Memory B cell (primary cell): ENCODE measurements around the gene ACVRL1.

Source experiments
- ATAC-seq: fragments of 150-1000 bp; cut with Tn5 transposase; 2 replicates; pipeline ENCODE4 v1.10.0; 2021; ENCODE audit warnings: low read depth, mild to moderate bottlenecking, moderate library complexity
- DNase-seq, 2 donors: peaks; one replicate each; pipeline ENCODE4 v3.0.0; 2022; ENCODE audit warnings: low spot score in 2 of 2
- H3K27ac Mint-ChIP-seq: one replicate; pipeline ENCODE4 v1.8.0; 2022; ENCODE audit warnings: mild to moderate bottlenecking, moderate library complexity, mixed read lengths
- H3K27me3 Mint-ChIP-seq: one replicate; pipeline ENCODE4 v1.8.0; 2022; ENCODE audit warnings: mixed read lengths
- H3K36me3 Mint-ChIP-seq: one replicate; pipeline ENCODE4 v1.8.0; 2022; ENCODE audit warnings: mild to moderate bottlenecking, mixed read lengths
- H3K4me1 Mint-ChIP-seq: one replicate; pipeline ENCODE4 v1.8.0; 2022; ENCODE audit warnings: mixed read lengths
- H3K4me3 Mint-ChIP-seq: one replicate; pipeline ENCODE4 v1.8.0; 2022; ENCODE audit warnings: mild to moderate bottlenecking, moderate library complexity, mixed read lengths
- H3K9me3 Mint-ChIP-seq: one replicate; pipeline ENCODE4 v1.8.0; 2022; ENCODE audit warnings: mixed read lengths

ACVRL1 gene

DNA sequence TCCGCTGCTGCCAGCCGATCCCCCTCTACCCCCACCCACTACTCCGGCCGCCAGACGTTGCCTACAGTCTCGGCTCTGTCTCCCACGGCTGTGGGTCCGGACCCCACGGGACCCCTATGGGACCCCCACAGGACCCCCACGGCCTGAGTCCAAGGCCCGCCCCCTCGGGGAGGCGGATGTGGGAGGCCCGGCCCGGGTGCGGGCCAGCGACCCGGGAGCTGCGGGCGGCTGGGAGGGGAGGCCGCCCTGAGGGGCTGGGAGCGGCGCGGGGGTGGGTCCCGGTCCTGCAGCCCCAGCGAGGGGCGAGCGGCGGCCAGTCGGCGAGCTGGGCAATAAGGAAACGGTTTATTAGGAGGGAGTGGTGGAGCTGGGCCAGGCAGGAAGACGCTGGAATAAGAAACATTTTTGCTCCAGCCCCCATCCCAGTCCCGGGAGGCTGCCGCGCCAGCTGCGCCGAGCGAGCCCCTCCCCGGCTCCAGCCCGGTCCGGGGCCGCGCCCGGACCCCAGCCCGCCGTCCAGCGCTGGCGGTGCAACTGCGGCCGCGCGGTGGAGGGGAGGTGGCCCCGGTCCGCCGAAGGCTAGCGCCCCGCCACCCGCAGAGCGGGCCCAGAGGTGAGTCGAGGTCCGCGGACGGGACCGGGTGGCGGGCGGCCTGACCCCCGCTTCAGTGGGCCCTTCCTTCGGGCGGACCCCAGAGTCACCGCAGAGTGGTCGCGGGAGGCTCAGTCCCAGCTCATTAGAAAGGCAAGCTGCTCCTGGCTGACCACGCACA, at the start of gene ACVRL1:
TSS of gene ACVRL1 (plus strand) at position 422 of the 773 bp plus-strand sequence. CDS start 4,971 bp downstream, outside the sequence.
- Mint-ChIP-seq H3K27ac (no peak within 1 kb of the TSS), H3K9me3 (no peaks in the 10 kb centered on the region)

DNA sequence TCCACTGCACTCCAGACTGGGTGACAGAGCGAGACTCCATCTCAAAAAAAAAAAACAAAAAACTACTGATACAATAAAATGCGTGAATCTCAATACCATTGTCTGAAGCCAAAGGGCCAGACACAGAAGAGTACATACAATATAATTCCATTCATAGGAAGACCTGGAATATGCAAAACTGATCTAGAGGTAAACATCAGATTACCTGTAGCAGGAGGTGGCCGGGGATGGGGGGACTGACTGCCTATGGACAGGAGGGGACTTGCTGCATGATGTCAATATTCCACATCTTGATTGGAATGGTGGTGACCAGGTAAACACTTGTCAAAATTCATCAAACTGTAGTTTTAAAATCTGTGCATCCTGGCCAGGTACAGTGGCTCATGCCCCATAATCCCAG, 46.3 kb upstream of the ACVRL1 start:
- DNase-seq (no peak), ATAC-seq (no peak)
- Mint-ChIP-seq H3K36me3 (no peaks in the 10 kb centered on the region), H3K9me3 (no peaks in the 10 kb centered on the region), H3K27ac (no peak overlapping the region), H3K4me1 (peaks cover 9% of the 10 kb centered on the region), H3K27me3 (peaks cover 36% of the 10 kb centered on the region), H3K4me3 (no peak overlapping the region)

More for the DNA sequence above, at the start of gene ACVRL1:
- H3K36me3 Mint-ChIP-seq: no peaks in the 10 kb centered on the region
- peaks cover 3% of the 10 kb centered on the region for H3K4me1 Mint-ChIP-seq
- ATAC-seq (no peak), DNase-seq (no peak)
- H3K4me3 Mint-ChIP-seq: no peak within 1 kb of the TSS
- H3K27me3 Mint-ChIP-seq: peaks cover 24% of the 10 kb centered on the region

DNA sequence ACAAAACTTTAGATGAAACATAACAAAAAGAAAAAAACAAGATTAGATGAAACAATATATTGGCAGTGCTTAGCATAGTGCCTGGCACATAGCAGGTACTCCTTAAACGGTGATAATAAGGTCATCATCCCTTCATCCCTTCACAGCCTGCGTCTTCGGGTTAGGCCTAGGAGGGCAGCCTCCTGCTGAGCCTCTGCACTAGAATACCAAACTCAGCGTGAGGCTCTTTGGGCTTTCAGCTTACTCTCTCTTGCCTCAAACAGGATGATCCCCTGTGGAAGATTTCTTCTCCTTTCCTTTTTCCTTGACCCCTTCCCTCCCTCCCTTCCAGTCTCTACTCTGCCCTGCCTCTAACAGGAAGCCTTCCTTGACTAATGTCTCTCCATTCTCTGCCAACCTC, 44.4 kb upstream of the ACVRL1 start:
- Mint-ChIP-seq H3K4me1 (peaks cover 9% of the 10 kb centered on the region), H3K36me3 (no peaks in the 10 kb centered on the region), H3K4me3 (no peak overlapping the region), H3K27me3 (peaks cover 34% of the 10 kb centered on the region), H3K27ac (no peak overlapping the region), H3K9me3 (no peaks in the 10 kb centered on the region)
- no peak for DNase-seq
- ATAC-seq: no peak

DNA sequence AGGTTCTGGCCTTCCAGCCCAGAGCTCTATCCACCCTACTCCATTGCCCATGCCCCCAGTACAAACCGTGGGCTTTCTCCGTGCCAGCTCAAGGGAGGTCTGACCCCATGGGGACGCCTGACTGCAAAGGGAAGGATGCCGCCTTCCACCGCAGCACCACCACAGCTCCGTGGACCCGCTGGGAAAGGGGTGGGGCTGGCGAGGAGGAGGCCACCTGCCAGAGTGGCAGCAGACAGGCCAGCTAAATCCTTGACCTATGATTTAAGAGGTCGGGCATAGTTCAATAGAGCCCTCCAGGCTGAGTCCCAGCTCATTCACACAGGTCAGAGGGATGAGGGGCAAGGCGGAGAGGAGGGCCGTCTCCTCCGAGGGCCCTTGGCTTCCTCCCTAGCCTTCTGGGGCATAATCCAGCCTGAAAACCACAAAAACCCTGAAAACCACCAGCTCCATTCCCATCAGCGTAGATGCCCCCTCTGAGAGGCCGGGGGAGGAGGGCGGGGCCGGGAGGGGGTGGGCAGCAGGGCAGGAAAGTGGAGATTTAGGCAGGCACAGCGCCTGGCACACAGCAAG, 43.9 kb upstream of the ACVRL1 start:
- Mint-ChIP-seq H3K36me3 (no peaks in the 10 kb centered on the region), H3K4me3 (peak overlapping the region; percentile 47), H3K27me3 (peaks cover 37% of the 10 kb centered on the region), H3K9me3 (no peaks in the 10 kb centered on the region), H3K27ac (no peak overlapping the region), H3K4me1 (peaks cover 10% of the 10 kb centered on the region)
- peak; percentile 10 for ATAC-seq
- DNase-seq: no peak

DNA sequence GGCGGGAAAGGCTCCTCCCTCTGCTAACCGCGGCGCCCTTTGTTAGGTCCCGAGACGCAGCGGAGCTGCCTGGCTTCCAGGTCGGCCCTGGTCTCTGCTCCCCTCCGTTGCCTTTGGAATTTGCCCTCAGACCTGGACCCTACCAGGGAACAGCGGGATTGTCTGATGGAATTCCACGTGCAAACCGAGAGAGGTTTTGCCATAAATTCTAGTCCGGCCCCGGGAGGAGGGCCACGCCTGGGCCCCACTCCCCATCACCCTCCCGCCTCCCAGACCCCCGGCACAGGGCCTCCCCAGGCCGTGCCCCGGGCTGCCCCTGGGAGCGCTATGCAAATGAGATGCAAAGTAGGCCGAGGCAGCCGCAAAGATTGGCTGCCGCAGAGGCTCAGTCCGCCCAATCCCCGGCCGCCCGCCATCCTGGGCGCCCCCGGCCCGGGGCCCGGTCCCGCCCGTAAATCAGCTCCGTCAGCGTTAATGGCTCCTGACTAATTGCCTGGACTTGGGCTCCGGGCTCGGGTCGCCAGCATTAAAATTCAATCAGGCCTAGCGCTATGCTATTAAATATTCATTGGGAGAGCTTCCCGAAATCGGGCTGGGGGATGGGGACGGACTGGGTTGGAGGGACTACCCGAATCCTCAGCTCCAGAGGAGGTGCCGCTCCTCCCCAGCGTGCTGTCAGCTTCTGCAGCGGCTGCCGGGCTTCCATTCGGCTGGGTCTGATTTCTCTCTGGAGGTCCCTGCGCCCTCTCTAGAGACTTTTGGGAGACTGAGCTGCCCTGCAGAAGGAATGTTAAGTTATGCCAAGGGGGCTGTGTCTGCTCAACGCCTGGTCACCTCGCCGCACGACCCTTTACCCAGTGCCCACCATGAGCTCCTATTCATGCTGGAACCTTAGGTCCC, 43.1 kb upstream of the ACVRL1 start:
- peaks cover 11% of the 10 kb centered on the region for H3K4me1 Mint-ChIP-seq
- H3K27ac Mint-ChIP-seq: no peak overlapping the region
- peak; percentile 74 for ATAC-seq
- peak overlapping the region; percentile 48 for H3K4me3 Mint-ChIP-seq
- H3K9me3 Mint-ChIP-seq: no peaks in the 10 kb centered on the region
- H3K36me3 Mint-ChIP-seq: no peaks in the 10 kb centered on the region
- peaks cover 41% of the 10 kb centered on the region for H3K27me3 Mint-ChIP-seq
- DNase-seq: no peak

DNA sequence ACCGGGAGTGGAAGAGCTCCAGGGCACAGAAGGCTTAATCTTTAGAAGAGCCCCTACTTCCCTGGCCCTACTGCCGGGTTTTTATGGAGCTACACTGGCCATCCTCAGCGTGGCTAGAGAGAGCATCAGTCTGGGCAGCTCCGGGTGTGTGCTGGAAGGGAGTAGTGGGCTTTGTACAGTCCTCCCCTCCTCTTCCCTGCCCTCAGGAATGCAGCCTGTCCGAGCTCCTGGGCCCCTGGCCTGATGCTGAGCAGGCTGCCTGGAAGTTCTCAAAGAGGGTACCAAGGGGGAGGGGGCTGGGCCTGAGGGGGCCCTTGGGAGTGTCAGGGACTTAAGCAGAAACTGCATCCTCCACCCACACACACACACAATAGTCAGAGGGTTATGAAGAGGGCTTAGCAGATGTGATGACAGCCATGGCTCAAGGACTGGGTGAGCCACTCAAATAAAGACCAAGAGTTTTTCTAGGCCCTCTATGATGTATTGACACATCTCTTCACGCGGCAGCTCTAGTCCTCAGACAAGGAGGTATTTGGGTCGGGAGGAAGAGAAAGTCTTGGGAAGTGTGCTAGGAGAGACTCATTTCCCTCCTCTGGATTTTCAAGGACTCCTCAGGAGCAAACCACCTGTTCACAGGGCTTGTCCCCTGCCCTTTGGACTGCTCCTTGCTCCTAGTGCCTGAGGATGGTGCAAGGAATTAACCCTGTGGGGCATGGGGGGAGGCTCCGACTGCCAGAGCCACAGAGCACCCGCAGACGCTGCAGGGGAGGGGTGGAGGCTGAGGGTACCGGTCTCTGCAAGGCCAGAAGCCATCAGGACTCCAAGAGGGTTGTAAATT, 42.3 kb upstream of the ACVRL1 start:
- H3K4me1 Mint-ChIP-seq: peaks cover 11% of the 10 kb centered on the region
- no peak overlapping the region for H3K27ac Mint-ChIP-seq
- H3K27me3 Mint-ChIP-seq: peaks cover 42% of the 10 kb centered on the region
- H3K4me3 Mint-ChIP-seq: peak overlapping the region; percentile 48
- H3K9me3 Mint-ChIP-seq: no peaks in the 10 kb centered on the region
- ATAC-seq: no peak
- H3K36me3 Mint-ChIP-seq: no peaks in the 10 kb centered on the region
- no peak for DNase-seq

DNA sequence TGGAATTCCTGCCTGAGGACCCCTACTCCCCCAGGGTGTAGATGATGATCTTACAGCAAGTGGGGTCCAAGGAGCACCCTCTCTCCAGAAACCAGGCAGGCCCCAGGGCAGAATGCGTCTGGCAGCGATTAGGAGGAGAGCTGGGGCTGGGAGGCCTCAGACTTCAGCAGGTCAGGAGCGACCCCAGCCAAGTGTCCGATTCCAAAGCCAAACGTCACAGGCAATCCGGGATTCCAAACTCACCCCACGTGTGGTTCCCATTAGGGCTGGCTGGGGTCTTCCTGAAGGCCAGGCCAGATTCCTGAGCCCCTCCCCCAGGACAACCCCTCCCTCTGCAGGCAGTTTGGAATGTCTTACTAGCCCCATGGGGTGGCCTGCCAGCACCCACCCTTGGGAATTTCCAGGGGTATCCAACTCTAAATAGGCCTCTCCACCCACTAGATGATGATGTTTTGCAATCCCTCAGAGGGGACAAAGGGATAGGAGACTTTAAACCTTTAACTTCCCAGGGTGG, 41.5 kb upstream of the ACVRL1 start:
- no peak for DNase-seq

DNA sequence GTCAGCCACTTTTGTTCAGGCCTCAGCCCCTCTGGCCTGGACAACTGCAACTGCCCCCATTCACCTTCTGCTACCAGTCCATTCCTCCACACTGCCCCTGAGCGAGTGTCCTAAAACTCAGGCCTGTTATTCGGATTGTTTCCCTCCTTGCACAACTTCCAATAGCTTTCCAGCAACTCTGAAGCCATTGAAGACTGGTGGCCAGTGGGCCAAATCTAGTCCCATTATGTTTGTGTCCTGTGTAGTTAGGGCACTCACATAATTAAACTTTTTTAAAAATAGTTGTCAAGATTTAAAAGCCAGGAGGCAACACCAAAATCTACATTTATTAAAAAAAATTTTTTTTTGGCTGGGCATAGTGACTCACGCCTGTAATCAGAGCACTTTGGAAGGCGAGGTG, 41.0 kb upstream of the ACVRL1 start:
- Mint-ChIP-seq H3K4me3 (no peak overlapping the region), H3K36me3 (no peaks in the 10 kb centered on the region), H3K27ac (no peak overlapping the region), H3K9me3 (no peaks in the 10 kb centered on the region), H3K4me1 (peaks cover 17% of the 10 kb centered on the region), H3K27me3 (peaks cover 45% of the 10 kb centered on the region)
- ATAC-seq (no peak), DNase-seq (no peak)

More for the DNA sequence above, 41.5 kb upstream of the ACVRL1 start:
- Mint-ChIP-seq H3K4me3 (no peak overlapping the region), H3K9me3 (no peaks in the 10 kb centered on the region), H3K4me1 (peaks cover 14% of the 10 kb centered on the region), H3K27ac (no peak overlapping the region), H3K36me3 (no peaks in the 10 kb centered on the region), H3K27me3 (peaks cover 44% of the 10 kb centered on the region)
- no peak for ATAC-seq

DNA sequence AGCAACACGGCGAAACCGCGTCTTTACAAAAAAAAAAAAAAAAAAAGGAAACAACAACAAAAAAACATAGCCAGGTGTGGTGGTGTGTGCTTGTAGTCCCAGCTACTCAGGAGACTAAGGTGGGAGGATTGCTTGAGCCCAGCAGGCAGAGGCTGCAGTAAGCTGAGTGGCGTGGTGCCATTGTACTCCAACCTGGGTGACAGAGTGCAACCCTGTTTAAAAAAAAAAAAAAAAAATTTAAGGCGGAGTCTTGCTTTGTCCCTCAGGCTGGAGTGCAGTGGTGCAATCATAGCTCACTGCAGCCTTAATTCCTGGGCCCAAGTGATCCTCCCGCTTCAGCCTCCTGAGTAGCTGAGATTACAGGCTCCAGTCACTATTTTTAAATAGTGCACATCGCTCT, 40.5 kb upstream of the ACVRL1 start:
- ATAC-seq (no peak), DNase-seq (no peak)
- Mint-ChIP-seq H3K9me3 (no peaks in the 10 kb centered on the region), H3K27me3 (peaks cover 45% of the 10 kb centered on the region), H3K27ac (no peak overlapping the region), H3K4me1 (peaks cover 17% of the 10 kb centered on the region), H3K36me3 (no peaks in the 10 kb centered on the region), H3K4me3 (no peak overlapping the region)

DNA sequence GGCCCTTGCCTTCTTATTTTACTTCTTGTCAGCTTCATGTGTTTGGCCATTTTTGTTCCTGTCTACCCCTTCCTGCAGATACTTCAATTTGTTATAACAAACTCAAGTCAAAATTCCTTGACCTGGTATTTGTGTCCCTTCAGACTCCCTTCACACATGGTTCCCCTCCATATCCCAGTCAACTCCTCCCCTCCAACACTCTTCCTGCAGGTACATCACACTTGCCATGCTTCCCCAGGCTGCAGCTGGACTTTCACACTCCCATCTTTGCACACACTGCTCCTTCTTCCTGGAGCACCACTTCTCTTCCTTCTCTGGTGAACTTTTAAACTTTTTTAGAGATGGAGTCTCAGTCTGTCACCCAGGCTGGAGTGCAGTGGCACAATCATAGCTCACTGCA, 39.9 kb upstream of the ACVRL1 start:
- no peak overlapping the region for H3K4me3 Mint-ChIP-seq
- peaks cover 17% of the 10 kb centered on the region for H3K4me1 Mint-ChIP-seq
- peak overlapping the region; percentile 43 for H3K27ac Mint-ChIP-seq
- ATAC-seq: no peak
- DNase-seq: no peak
- peaks cover 39% of the 10 kb centered on the region for H3K27me3 Mint-ChIP-seq
- no peaks in the 10 kb centered on the region for H3K9me3 Mint-ChIP-seq
- no peaks in the 10 kb centered on the region for H3K36me3 Mint-ChIP-seq

DNA sequence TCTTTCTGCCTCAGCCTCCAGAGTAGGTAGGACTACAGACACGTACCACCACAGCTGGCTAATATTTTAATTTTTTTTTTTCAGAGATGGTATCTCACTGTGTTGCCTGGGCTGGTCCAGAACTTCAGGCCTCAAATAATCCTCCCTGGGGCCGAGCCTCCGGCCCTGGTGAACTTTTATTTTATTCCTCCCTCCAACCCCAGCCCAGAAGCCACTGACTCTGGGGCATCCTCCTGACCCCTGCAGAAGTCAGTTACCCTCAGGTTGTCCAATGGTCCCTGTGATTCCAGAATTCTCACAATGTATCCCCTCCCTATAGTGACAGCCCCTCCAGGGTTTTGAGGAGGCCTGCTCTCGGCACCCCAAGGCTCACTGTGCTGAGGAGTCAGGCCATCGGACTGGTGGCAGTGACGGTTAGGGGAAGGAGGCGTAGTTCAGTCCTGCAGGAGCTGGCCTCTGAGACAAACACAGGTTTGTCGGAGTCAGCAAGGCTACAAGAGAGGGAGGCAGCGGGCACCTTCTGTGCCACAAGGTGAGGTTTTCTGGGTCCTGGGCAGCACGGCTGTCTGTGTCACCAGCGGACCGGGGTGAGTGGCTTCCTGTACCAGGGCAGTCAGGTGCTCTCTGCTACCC, 39.4 kb upstream of the ACVRL1 start:
- Mint-ChIP-seq H3K4me3 (peak overlapping the region; percentile 39), H3K4me1 (peaks cover 17% of the 10 kb centered on the region), H3K27me3 (peaks cover 39% of the 10 kb centered on the region), H3K9me3 (no peaks in the 10 kb centered on the region), H3K36me3 (no peaks in the 10 kb centered on the region), H3K27ac (peak overlapping the region; percentile 43)
- ATAC-seq (no peak), DNase-seq (no peak)

DNA sequence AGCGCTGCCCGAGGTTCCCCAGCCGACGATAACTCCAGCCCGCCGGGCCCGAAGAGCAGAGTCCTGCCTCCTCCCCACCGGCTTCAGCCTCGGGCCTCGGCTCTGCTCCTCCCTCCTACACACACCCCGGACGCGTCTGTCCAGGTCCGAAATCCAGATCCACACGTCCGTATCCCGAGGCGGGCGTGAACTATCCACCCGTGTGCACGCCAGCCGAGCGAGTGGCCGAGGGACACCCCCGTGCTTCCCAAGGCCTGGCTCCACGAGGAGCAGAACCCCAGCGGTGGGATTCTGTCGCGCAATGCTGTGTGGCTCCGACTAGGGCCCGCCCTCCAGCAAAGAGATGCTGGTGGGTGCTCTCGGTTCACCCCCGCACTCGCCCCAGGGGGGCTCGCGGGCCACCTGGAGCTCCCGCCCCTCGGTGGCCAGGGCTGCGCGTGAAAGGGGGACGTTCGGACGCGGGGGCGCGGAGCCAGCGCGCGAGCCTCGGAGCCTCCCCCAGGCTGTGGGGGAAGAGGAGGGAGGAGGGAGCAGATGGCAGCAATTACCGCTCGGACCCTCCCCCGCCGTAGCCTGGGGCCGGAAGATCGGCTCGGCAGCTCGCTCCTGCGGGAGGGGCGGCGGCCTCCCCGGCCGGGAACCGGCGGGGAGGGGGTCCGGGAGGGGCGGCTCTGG, 38.3 kb upstream of the ACVRL1 start:
- H3K27ac Mint-ChIP-seq: no peak overlapping the region
- no peaks in the 10 kb centered on the region for H3K36me3 Mint-ChIP-seq
- peaks cover 11% of the 10 kb centered on the region for H3K4me1 Mint-ChIP-seq
- H3K9me3 Mint-ChIP-seq: no peaks in the 10 kb centered on the region
- no peak for DNase-seq
- peaks cover 34% of the 10 kb centered on the region for H3K27me3 Mint-ChIP-seq
- H3K4me3 Mint-ChIP-seq: no peak overlapping the region
- no peak for ATAC-seq
